Placental epithelial cell (primary cell): ENCODE measurements around the gene POLR2L. TPM values are rescaled to one million over a fixed set of nuclear protein-coding genes. Genes with fewer than 3 reads are reported as not detected.

Source experiments
- small RNA-seq: library from RNA; depleted of rRNA; stranded (forward); fragments of <200 nt; gene quantifications from one replicate; pipeline ENCODE3, GENCODE V24; 2012
- total RNA-seq: library from RNA; depleted of rRNA; stranded (reverse); fragments of >200 nt; gene quantifications from 2 replicates; pipeline ENCODE4 v1.2.3, GENCODE V29; 2012

Gene POLR2L
- 60.5 and 91.2 TPM in 2 replicates for total RNA-seq

DNA sequence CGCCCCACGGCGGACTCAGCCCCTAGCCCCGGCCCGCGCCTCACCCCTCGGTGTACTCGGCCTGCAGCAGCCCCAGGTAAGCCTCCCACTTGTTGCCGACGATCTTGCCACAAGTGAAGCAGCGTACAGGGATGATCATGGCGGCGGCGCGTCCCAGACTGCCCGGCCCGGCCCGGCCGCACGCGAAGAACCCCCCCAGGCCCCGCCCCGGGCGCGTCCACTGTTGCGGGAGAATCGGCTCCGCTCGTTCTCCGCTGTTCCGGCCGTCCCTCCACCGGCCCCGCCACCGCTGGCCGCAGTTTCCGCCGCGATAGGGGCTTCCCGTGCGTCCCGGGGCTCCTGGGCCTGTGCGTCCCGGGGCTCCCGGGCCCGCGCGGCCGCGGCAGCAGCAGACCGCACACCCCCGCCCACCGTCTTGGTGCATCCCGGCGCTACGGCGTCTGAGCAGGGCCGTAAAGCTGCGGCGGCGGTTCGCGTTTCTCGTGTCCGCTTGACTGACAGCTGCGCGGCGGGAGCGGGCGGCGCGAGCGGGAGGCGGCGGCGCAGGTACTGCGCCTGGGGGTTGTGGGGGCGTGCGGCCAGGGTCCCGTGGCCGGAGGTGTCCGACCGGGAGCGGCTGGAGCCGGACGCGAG is at the start of gene POLR2L, which contains the start of gene TSPAN4:
Gene POLR2L, minus strand, starts transcription at position 160 of the 633 bp plus-strand sequence. Its CDS starts 21 bp downstream, at position 139.
Gene TSPAN4, plus strand, starts transcription at position 483 of the 633 bp plus-strand sequence. CDS start 7,453 bp downstream, outside the sequence.

DNA sequence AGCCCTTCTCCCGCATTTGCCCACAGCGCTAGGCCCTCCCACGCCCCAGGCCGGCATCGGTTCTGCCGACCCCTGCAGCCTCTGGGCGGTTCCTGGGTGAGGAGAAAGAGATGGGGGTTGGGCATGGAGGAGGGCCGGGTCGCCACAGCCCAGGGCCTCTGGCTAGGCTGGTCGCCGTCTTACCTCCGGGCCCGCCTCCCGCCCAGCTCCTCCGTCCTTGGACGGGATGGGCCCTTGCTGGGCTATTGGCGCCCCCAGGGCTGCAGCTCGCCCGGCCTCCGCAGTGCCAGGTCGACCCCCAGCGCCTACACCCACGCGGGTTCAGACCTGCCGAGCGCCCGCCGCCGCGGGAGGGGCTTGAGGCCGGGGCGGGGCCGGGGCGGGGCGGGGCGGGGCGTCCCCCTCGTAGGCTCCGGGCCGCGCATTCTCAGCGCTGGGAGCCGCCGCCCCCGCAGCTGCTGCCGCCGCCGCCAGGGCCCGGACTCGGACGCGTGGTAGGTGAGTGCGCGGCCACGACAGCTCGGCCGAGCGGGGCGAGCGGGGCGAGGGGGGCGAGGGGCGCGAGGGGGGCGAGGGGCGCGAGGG is 9.7 kb downstream of the POLR2L start, which contains the start of gene CD151:
Gene CD151, plus strand, starts transcription at position 424 of the 585 bp plus-strand sequence. CDS start 3,118 bp downstream, outside the sequence.

DNA sequence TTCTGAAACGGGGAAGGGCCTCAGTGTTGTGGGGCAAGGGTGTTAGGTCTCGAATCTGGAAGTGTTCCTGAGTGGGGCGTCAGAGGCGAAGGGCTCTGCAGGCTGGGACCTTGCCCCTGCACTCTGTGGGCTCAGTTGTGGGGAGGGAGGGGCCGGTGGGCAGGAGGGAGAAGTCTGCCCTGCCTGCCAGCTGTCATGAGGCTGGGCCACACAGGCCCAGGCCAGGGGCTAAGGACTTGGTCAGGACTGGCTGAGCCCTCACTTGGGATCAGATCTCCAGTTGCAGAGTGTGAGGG is 14.5 kb downstream of the POLR2L start, which contains the start of gene CRACR2B:
Gene CRACR2B, plus strand, starts transcription at position 23 of the 296 bp plus-strand sequence. CDS start 689 bp downstream, outside the sequence.

DNA sequence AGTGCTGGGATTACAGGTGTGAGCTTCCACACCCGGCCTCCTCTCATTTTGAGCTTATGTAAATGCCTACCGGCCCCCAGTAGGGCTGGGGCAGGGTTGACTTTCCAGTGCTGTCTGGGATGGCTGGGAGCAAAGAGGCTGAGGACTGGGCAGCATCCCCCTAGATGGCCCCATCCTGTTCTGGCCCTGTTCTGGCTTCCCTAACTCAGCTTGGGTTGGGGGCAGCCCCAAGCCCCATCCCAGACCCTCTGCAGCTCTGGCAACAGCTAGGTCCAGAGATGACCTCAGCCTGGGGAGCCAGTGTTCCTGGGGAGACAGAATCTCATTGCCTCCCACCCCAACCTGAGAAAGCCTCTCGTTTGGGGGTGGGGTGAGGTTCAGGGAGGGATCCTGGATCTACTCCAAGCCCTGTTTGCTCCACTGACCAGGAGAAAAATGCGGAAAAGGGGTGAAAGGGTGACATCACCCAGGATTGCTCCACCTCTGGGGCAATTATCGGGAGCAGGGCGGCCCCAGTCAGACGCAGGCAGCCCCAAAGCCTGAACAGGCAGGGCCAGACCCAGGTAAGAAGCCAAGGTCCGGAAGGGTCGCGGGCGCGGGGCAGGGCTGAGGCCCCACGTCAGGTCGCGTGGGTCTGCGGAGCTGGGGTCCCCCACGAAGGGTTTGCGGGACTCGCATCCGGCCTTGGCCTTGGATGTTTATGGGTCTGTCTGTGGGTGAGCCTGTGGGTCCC is 23.8 kb downstream of the POLR2L start, which contains the start of gene PNPLA2:
Gene PNPLA2, plus strand, starts transcription at position 519 of the 733 bp plus-strand sequence. CDS start 805 bp downstream, outside the sequence.

DNA sequence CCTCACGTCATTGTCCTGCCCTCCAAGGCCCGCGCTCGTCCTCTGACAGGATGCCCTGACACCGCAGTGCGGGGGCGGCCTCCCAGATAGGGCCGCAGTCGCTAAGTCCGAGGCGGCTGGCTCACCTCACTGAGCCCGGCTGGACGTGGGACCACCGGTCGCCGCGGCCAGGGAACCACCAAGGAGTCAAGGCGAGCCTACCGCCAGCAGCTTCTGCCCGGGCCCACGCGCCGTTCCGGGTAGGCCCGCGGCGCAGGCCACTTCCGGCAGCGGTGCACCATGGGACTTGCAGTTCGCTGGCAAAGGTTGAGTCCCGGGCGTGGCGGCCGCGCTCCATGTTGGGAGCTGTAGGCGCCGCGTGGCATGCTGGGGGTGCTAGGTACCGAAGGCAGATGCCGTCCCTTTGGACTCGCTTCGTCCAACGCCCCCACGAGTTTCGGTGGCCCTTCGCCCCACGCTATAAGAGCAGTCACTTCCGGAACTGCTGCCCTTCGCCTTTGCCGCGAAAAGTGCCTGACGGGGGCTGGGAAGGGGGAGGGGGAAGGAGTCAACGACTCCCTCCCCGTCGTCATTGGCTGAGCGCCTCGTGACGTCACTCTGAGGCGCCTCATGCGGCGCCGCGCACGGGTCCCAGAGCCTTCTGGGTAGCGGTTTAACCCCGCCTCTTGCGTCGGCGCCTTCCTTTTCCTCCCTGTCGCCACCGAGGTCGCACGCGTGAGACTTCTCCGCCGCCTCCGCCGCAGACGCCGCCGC is 32.9 kb downstream of the POLR2L start, which contains the start of gene RPLP2:
Gene RPLP2, plus strand, starts transcription at position 681 of the 753 bp plus-strand sequence. CDS start 268 bp downstream, outside the sequence.

DNA sequence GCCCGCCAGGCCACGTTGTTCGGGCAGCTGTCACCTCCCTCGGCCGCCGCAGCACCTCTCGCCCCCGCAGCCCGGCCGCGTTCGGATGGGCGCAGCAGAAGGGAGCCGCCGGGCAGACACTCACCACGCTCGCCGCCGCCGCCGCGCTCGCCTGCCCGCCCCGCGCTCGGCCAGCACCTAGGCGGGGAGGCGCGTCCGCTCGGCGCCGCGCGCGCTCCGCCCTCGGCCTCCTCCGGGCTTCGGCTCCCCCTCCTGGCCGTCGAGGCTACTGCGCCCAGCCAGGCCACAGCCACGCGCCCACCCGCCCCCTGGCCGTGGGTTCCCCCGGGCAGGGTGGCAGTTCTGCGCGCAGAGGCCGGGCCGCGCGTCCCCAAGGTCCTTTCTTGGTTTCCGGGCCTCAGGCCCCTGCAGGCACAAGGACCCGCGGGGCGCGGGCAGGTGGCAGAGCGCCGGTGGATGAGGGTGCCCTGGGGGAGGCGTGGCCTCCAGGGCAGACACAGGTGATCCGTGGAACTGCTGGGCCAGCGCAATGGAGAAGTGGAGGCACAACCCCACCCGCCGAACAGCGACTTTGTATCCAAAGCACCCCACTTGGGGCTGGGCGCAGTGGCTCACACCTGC is 44.1 kb downstream of the POLR2L start, which contains the start of gene SLC25A22:
Gene SLC25A22, minus strand, starts transcription at position 189 of the 621 bp plus-strand sequence. CDS start 3,275 bp downstream, outside the sequence.

DNA sequence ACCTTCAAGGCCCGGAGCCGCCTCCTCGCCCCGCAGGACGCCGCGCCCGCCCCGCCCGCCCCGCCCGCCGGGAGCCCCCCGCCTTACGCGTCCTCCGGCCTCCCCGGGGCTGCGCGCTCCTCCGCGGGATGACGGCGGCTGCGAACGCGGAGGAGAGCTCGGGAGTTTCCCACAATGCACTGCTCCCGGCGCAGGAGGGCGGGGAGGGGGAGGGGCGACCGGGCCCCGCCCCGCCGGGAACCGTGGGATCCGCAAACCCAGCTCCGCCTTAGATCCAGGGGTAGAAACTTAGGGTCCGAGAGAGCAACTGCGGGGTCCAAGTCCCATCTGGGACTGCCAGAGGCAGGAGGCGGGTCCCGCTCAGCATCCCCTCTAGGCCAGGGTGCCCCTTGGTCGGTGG is 52.4 kb downstream of the POLR2L start, which contains the start of gene CEND1:
Gene CEND1, minus strand, starts transcription at position 148 of the 400 bp plus-strand sequence. CDS start 1,514 bp downstream, outside the sequence.

Small RNA genes within 50 kb of the gene (small RNA-seq; reads per million reads assigned to genes)
- gene SNORA52 = not detected

Other genes with a start within 250 kb of the POLR2L start
- gene IRF7, start 226.6 kb downstream of the POLR2L start, total RNA-seq = 5.1 and 8.0 TPM in 2 replicates
- gene CDHR5, start 217.6 kb downstream of the POLR2L start, total RNA-seq = not detected in 2 replicates
- gene SCT, start 215.3 kb downstream of the POLR2L start, total RNA-seq = not detected in 2 replicates
- gene DRD4, start 205.3 kb downstream of the POLR2L start, total RNA-seq = not detected in 2 replicates
- gene DEAF1, start 147.3 kb downstream of the POLR2L start, total RNA-seq = 16.4 and 21.6 TPM in 2 replicates
- gene TMEM80, start 146.7 kb downstream of the POLR2L start, total RNA-seq = 8.2 and 18.8 TPM in 2 replicates
- gene EPS8L2, start 136.3 kb downstream of the POLR2L start, total RNA-seq = 258 and 411 TPM in 2 replicates
- 111 and 190 TPM in 2 replicates for gene TALDO1, start 95.1 kb downstream of the POLR2L start, total RNA-seq
- gene GATD1, start 65.0 kb downstream of the POLR2L start, total RNA-seq = 33.0 and 35.1 TPM in 2 replicates
- not detected in 2 replicates for gene CEND1, start 52.4 kb downstream of the POLR2L start, total RNA-seq
- 11.4 and 15.2 TPM in 2 replicates for gene SLC25A22, start 44.2 kb downstream of the POLR2L start, total RNA-seq
- 11.8 and 12.8 TPM in 2 replicates for gene PIDD1, start 37.3 kb downstream of the POLR2L start, total RNA-seq
- 151 and 607 TPM in 2 replicates for gene RPLP2, start 32.6 kb downstream of the POLR2L start, total RNA-seq
- gene PNPLA2, start 23.6 kb downstream of the POLR2L start, total RNA-seq = 25.8 and 26.7 TPM in 2 replicates
- gene CRACR2B, start 14.6 kb downstream of the POLR2L start, total RNA-seq = 1.2 and 1.6 TPM in 2 replicates
- gene CD151, start 9.6 kb downstream of the POLR2L start, total RNA-seq = 185 and 598 TPM in 2 replicates
- 30.2 and 88.0 TPM in 2 replicates for gene TSPAN4, start 323 bp upstream of the POLR2L start, total RNA-seq
- gene CHID1, start 68.3 kb upstream of the POLR2L start, total RNA-seq = 43.6 and 52.9 TPM in 2 replicates
- 73.9 and 81.3 TPM in 2 replicates for gene AP2A2, start 83.3 kb upstream of the POLR2L start, total RNA-seq
- not detected in 2 replicates for gene MUC6, start 194.2 kb upstream of the POLR2L start, total RNA-seq
- not detected in 2 replicates for gene MUC2, start 232.3 kb upstream of the POLR2L start, total RNA-seq